Upper lobe of right lung (tissue), 1 donor: ENCODE measurements around the gene C20orf204. TPM values are rescaled to one million over a fixed set of nuclear protein-coding genes. Genes with fewer than 3 reads are reported as not detected.

Source experiments
- ATAC-seq: fragments of 200-7000 bp; cut with Tn5 transposase; one replicate; pipeline ENCODE4 v1.9.1; 2020; ENCODE audit warnings: mild to moderate bottlenecking, moderate library complexity
- DNase-seq: peaks from one replicate; pipeline ENCODE4 v3.0.0-alpha.2; 2020
- H3K27ac ChIP-seq: fragments of 200-600 bp; one replicate; pipeline ENCODE4 v1.8.0; 2022
- H3K27me3 ChIP-seq: fragments of 200-600 bp; one replicate; pipeline ENCODE4 v1.8.0; 2022; ENCODE audit warnings: mild to moderate bottlenecking
- H3K36me3 ChIP-seq: fragments of 200-600 bp; one replicate; pipeline ENCODE4 v1.8.0; 2022
- H3K4me1 ChIP-seq: fragments of 200-600 bp; one replicate; pipeline ENCODE4 v1.8.0; 2022
- H3K4me3 ChIP-seq: fragments of 200-600 bp; one replicate; pipeline ENCODE4 v1.8.0; 2022; ENCODE audit warnings: mild to moderate bottlenecking
- H3K9me3 ChIP-seq: fragments of 200-600 bp; one replicate; pipeline ENCODE4 v1.8.0; 2022
- intact Hi-C: fragments of 100-400 bp; cut with DNase I; formaldehyde crosslinking; loops from one replicate; pipeline ENCODE4 v1.11.0; 2022
- total RNA-seq: library from RNA; stranded (reverse); fragmentation: NEBNext Ultra II Directional; extraction: Animal tissue kit (Norgen Biotek cat#: 25700); gene quantifications from one replicate; pipeline ENCODE4 v1.2.1, GENCODE V29; 2021
- TF ChIP-seq, protein P1 (sequence below): fragments of 200-600 bp; IDR thresholded peaks from one replicate; pipeline ENCODE4 v1.8.0; 2022; ENCODE audit warnings: antibody characterized with exemption
- donor health status: DM: no; HTN: yes; CAD: no; lungs with severe emphysema.

C20orf204 gene
- total RNA-seq, 1 donor from 2014 or later: 1.9 TPM

DNA sequence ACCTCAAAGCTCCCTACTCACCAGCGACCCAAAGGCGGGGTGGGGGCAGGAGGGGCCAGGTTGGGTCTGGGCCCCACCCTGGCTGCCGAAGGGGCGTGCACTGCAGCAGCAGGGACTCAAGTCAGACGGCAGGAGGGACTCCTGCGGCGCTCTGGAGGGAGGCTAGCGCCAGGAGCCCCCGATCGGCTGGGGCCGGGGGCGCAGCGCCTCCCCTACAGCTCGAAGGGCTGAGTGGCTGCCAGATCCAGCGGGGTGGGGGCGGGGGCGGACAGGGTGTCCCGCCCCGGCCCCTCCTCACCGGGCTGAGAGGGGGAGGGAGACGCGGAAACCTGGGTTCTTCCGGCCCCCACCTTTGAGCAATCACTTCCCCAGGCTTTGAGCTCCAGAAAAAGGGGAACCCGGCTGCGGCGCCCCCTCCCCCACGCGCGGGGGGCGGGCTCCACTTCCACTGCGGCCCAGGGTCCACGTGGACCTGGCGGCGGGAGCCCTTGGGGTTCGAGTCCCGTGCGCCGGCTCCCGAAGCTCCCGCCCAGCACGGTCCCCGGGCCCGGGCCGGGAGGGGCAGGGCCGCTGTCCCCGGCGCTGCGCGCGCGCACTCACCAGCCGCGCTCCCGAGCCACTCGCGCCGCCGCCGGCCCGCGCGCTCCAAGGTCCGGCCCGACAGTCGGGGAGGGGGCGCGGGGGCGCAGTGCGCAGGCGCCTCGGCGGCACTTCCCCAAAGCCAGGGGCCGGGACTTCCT lies 43.5 kb downstream of the C20orf204 start, which contains the start of gene RGS19:
TSS of gene RGS19 (minus strand) at position 246 of the 740 bp plus-strand sequence. CDS start 2,632 bp downstream, outside the sequence.
- peak; percentile 92 for DNase-seq
- Histone ChIP-seq H3K4me3 (peak within 1 kb of the TSS; percentile 71), H3K4me1 (peaks cover 31% of the 10 kb centered on the region), H3K36me3 (no peaks in the 10 kb centered on the region), H3K9me3 (no peaks in the 10 kb centered on the region), H3K27me3 (peaks cover 6% of the 10 kb centered on the region), H3K27ac (peak within 1 kb of the TSS; percentile 83)
- peak; percentile 68 for ATAC-seq
- TF ChIP-seq, protein P1, sequence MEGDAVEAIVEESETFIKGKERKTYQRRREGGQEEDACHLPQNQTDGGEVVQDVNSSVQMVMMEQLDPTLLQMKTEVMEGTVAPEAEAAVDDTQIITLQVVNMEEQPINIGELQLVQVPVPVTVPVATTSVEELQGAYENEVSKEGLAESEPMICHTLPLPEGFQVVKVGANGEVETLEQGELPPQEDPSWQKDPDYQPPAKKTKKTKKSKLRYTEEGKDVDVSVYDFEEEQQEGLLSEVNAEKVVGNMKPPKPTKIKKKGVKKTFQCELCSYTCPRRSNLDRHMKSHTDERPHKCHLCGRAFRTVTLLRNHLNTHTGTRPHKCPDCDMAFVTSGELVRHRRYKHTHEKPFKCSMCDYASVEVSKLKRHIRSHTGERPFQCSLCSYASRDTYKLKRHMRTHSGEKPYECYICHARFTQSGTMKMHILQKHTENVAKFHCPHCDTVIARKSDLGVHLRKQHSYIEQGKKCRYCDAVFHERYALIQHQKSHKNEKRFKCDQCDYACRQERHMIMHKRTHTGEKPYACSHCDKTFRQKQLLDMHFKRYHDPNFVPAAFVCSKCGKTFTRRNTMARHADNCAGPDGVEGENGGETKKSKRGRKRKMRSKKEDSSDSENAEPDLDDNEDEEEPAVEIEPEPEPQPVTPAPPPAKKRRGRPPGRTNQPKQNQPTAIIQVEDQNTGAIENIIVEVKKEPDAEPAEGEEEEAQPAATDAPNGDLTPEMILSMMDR: no peak
- intact Hi-C loops: no loop called here

DNA sequence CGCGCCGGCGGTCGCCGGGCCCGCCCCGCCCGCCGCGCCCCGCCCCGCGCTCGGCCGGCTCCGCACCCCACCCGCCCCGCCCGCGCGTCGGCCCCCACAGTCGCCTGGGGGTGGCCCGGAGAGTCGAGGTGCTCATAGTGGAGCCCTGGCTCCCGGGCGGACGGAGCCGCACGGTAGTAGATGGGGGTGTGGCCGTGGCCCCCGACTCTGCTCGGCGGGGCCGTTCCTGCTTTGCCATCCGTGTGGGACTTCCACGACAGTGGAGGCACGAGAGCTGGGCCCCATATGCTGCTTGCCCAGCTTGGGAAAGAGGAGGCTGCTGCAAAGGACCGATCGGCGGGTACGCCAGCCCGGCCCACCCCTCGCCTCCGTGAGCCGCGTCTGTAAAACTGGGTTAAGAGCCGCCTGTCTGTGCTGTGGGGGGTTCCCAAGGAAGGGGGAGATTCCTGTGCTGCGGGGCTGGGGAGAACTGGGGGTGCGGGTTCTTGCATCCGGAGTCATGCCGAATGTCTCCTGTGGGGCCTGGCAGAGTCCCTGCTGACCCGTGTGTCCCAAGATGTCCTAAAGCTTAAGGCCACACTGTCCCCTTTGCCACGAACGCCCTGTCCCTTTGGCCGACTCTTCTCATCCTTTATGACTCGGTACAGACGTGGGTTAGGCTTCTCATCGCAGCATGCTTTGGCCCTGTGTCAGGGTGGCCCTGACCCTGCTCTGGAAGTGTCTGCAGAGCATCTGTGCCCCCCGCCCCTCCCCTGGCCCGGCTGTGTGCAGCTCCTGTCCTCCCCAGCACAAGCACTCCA lies 44.2 kb downstream of the C20orf204 start, which contains the start of gene OPRL1:
TSS of gene OPRL1 (plus strand) at position 70 of the 800 bp plus-strand sequence. CDS start 12,639 bp downstream, outside the sequence.
- no peaks in the 10 kb centered on the region for H3K36me3 ChIP-seq
- TF ChIP-seq, protein P1: no peak
- peak; percentile 0 for ATAC-seq
- no peak for DNase-seq
- peak within 1 kb of the TSS; percentile 71 for H3K4me3 ChIP-seq
- peaks cover 13% of the 10 kb centered on the region for H3K27me3 ChIP-seq
- H3K4me1 ChIP-seq: peaks cover 33% of the 10 kb centered on the region
- H3K9me3 ChIP-seq: no peaks in the 10 kb centered on the region
- peak within 1 kb of the TSS; percentile 83 for H3K27ac ChIP-seq
- intact Hi-C loops: no loop called here

- no peak for DNase-seq
- TF ChIP-seq, protein P1: no peak
- no peaks in the 10 kb centered on the region for H3K36me3 ChIP-seq
- H3K4me1 ChIP-seq: peaks cover 33% of the 10 kb centered on the region
- H3K4me3 ChIP-seq: peak overlapping the region; percentile 55
- no peak for ATAC-seq
- no peaks in the 10 kb centered on the region for H3K9me3 ChIP-seq
- intact Hi-C loops: no loop called here
- H3K27me3 ChIP-seq: peaks cover 20% of the 10 kb centered on the region
- peak overlapping the region; percentile 83 for H3K27ac ChIP-seq
These were observed 45.0 kb downstream of the C20orf204 start for GRCh38 chr20:64080813-64081623.

- Histone ChIP-seq H3K27me3 (peaks cover 25% of the 10 kb centered on the region), H3K36me3 (no peaks in the 10 kb centered on the region), H3K4me3 (no peak overlapping the region), H3K4me1 (peaks cover 33% of the 10 kb centered on the region), H3K27ac (no peak overlapping the region), H3K9me3 (no peaks in the 10 kb centered on the region)
- no peak for DNase-seq
- TF ChIP-seq, protein P1: no peak
- no peak for ATAC-seq
- intact Hi-C loops: no loop called here
These were observed 45.6 kb downstream of the C20orf204 start for GRCh38 chr20:64081624-64081964.

GRCh38 chr20:64082126-64082731 lies 46.2 kb downstream of the C20orf204 start:
- Histone ChIP-seq H3K27ac (no peak overlapping the region), H3K4me1 (peaks cover 33% of the 10 kb centered on the region), H3K9me3 (no peaks in the 10 kb centered on the region), H3K36me3 (no peaks in the 10 kb centered on the region), H3K4me3 (no peak overlapping the region), H3K27me3 (peaks cover 27% of the 10 kb centered on the region)
- TF ChIP-seq, protein P1: no peak
- intact Hi-C loops: no loop called here
- ATAC-seq (no peak), DNase-seq (no peak)
